K562 (cell line): ENCODE measurements around the gene PLEKHA6.
"Not testable (repeated sequence)": the region's sequence is repeated elsewhere in the genome, so short reads cannot be mapped to it uniquely, and the experiment has no call there.

ENCODE experiments used
- ARID3B ChIP-seq: fragments of 250-450 bp; sonication (Bioruptor Pico); IDR thresholded peaks from 2 replicates; pipeline ENCODE4 v1.4.0; 2020; ENCODE audit warnings: borderline replicate concordance
- CHD1 ChIP-seq: fragments of 200-600 bp; sonication (generic); IDR thresholded peaks from one replicate; pipeline ENCODE4 v1.6.1; 2012; ENCODE audit warnings: mild to moderate bottlenecking, moderate library complexity, low read length, inconsistent platforms
- NBN ChIP-seq: fragments of 450-650 bp; IDR thresholded peaks from 2 replicates; pipeline ENCODE4 v1.6.1; 2016; ENCODE audit warnings: low read depth, mild to moderate bottlenecking
- POLR2A ChIP-seq: fragments of 450-650 bp; conservative IDR thresholded peaks from 2 replicates; pipeline ENCODE4 v1.6.1; 2016
- POLR2AphosphoS5 ChIP-seq: IDR thresholded peaks from 2 replicates; pipeline ENCODE4 v1.6.1; 2011; ENCODE audit warnings: mild to moderate bottlenecking, low read depth, low read length, moderate library complexity; ENCODE audit not compliant: control insufficient read depth, insufficient read depth
- ZNF232 ChIP-seq: sonication (generic); formaldehyde crosslinking; IDR thresholded peaks from 2 replicates; pipeline ENCODE4 v1.8.0; 2022; ENCODE audit warnings: mild to moderate bottlenecking, missing genetic modification reagents

- TF ChIP-seq NBN, POLR2AphosphoS5, ZNF232, CHD1, POLR2A, ARID3B: not testable (repeated sequence)
These were observed 122.2 kb downstream of the PLEKHA6 start for GRCh38 chr1:204237515-204237914.
